DMS 273 treated with DMSO at 0.1 percent for 48 hours (cell line): Measurements from ENCODE around the gene PNMA8C.
"Not testable (repeated sequence)": the region's sequence is repeated elsewhere in the genome, so short reads cannot be mapped to it uniquely, and the experiment has no call there.

Experiments
- DNase-seq: peaks from one replicate; lab custom pipeline; 2025; lab: John Stamatoyannopoulos, UW

PNMA8C gene

DNA sequence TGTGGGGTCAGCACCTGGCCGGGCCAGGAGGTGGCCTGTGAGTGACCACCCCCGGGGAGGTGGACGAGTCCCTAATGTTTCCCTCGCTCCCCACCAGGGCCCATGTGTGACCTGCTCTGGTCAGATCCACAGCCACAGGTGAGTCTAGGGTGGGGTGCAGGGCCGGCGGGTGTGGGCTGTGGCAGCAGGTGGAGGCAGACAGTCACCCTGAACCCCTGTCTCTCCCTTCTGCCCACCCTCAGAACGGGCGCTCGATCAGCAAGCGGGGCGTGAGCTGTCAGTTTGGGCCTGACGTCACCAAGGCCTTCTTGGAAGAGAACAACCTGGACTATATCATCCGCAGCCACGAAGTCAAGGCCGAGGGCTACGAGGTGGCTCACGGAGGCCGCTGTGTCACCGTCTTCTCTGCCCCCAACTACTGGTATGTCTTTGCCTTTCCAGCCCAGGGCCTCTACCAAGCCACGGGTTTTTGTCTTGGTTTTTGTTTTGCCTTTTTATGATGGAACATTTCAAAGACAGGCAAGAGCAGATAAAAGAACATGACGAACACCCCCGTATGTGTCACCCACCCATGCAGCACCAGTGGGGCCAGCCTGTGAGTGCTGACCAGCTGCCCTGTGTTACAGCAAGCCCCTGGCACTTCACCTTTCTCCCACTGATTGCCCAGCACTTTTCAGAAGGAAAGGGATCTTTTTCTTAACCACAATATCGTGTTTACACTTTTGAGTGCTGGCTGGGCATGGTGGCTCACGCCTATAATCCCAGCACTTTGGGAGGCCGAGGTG is 40.2 kb downstream of the PNMA8C start:
- no peak for DNase-seq

DNA sequence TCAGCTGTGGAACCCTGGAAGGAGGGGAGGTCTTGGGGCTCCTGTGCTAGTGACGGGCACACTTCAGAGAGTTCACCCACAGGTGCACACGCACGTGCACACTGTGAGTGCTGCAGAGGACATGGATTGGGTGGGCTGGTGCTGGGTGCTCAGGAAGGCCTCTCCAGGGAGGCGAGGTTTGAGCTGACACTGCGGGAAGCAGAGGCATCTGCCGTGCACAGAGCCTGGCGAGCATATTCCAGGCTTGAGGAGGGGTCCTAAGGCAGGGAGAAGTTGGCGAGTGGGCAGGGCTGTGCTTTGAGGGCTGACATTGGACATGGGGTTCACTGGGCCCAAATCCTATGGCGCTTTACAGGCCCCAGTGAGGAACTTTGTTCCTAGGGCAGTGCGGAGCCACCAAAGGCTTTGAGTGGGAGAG is 41.0 kb downstream of the PNMA8C start:
- no peak for DNase-seq

DNA sequence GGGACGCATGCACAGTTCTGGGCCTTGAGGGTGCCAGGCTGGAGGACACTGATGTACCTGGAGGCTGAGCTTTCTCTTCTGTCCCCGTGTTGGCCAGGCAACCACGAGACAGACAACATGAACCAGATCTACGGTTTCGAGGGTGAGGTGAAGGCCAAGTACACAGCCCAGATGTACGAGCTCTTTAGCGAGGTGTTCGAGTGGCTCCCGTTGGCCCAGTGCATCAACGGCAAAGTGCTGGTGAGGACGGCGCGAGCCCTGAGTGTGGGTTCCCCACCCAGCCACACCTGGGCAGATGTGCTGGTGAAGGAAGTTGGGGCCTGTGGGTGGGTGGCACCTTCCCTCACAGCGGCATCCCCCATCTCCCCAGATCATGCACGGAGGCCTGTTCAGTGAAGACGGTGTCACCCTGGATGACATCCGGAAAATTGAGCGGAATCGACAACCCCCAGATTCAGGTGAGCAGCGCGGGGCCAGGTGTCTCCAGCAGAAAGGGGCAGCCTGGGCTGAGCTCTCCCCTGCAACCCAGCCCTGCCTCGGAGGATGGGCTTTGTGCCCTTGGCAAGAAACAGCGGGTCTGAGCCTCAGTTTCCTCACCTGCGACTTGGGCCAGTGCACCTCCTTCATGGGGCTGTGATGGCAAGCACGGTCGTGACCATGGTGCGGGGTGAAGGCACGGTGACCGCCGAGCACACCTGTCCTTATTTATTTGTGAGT is 41.6 kb downstream of the PNMA8C start:
- no peak for DNase-seq

DNA sequence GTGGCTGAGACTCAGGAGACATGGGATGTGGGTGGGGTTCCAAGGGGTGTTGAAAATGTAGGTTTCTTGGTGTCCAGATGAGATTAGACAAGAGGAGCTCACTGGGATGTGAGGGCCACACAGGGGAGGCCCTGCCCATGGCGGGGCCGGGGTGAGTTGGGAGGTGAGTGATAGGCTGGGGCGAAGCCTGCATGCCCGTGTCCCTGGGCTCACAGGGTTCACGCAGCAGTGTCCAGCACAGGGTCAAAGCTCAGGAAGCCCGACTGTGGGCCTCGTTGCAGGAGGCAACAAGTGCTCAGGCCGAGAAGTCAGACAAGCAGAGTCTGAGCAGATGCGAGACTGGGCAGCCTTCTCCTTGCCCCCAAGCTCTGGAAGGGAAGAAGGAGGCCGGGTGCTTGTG is 42.6 kb downstream of the PNMA8C start:
- DNase-seq: no peak

DNA sequence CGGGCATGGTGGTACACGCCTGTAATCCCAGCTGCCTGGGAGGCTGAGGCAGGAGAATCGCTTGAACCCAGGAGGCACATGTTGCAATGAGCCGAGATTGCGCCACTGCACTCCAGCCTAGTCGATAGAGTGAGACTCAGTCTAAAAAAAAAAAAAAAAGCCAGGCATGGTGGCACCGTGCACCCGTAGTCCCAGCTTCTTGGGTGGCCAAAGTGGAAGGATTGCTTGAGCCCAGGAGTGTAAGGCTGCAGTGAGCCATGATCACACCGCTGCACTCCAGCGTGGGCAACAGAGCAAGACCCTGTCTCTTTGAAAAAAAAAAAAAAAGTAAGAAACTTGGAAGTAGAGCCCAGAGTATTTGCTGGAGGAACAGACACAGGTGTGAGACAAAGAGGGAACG is 43.1 kb downstream of the PNMA8C start:
- no peak for DNase-seq

DNA sequence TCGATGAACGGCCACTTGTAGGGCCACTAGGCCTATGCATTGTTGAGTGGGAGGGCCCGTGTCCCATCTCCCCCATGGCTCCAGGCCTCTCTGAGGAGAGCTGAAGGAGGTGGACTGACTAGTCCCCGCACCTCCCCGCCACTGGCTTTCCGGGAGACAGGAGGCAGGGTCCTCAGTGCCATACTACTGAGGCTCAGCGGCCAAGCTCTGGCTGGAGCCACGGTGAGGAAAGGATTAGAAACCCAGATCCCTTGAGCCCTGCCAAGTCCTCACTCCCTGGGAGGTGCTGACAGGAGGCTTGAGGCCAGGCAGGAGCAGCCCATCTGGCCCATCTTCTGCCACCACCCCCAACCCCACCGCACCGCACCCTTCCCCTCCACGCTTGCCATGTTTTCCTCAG is 44.3 kb downstream of the PNMA8C start:
- peak; percentile 68 for DNase-seq

DNA sequence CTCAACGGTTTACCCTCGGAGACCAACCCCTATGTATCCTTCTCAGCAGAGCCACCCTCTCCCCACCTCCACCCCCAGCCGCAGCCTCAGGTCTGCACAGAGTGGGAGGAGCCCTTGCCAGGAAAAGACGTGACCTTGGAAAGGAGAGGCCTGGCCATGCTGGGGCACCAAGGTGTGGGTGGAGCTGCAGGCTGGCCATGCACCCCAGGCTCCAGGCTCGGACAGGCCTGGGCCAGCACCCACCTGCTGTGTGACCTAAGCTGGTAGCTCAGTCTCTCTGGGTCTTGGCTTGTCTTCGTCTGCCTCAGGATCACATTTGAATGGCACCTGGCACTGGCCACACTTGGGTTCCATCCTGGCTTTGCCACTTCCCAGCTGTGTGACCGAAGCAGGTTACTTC is 44.9 kb downstream of the PNMA8C start:
- DNase-seq: no peak

DNA sequence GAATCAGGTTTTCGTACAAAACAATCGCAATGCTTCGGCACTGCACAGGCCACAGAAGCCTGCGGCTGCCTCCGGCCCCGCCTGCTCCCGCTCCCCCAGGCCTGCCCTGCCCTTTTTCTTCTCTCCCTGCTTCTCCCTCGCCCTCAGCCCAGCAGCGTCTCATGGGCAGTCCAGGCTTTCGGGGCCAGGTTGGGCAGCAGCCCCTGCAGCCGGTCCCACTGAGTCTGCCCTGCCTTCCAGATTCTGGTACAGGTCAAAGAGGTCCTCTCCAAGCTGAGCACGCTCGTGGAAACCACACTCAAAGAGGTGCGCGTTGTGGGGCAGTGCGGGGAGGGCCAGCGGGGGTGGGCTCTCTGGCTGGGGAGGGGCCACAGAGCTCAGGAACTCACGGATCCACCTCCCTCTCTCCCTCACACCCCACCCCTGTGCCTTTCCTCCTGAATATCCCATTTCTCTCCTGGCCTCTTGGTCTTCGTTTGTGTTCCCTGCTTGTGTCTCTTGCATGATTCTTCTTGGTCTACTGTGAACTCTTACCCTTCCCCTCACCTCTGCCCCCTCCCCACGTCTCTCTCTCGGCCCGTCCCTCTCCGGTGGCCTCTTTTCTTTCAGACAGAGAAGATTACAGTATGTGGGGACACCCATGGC is 45.4 kb downstream of the PNMA8C start:
- DNase-seq: no peak

DNA sequence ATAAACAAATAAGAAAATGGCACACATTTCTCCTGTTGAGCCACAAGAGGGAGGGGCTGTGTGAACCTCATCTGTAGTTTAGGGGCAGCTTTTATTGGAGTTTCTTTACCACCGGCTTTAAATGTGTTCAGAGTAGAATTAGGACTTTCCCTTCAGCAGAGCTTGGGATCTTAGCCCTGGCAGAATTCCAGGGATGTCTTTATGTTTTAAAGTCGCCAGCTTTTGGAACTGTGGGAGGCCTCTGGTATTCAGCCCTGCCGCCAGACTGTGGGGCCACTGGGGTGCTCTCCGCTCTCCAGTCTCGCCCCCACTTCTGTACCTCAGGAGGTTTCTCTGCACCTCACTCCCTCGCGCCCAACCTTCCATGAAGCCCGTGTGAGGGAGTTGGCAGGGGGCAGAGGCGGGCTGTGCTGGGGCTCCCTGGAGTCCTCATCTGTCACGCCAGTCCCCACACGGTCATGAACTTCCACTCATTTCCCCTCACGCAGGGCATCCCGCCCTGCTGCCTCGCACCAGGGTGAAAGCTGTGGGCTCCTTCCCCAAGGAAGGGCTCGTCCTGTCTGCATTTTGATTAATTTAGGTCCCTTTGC is 46.9 kb downstream of the PNMA8C start:
- no peak for DNase-seq

DNA sequence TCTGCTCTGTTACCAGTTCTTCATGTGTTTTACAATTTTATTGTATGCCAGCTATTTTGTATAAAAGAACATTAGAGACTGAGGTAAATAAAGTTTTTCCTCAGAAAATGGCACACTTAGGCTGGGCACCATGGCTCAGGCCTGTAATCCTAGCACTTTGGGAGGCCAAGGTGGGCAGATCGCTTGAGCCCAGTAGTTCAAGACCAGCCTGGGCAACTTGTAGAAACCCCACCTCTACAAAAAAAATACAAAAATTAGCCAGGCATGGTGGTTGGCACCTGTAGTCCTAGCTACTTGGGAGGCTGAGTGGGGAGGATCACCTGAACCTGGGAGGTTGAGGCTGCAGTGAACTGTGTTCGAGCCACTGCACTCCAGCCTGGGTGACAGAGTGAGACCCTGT is 47.4 kb downstream of the PNMA8C start:
- DNase-seq: no peak

DNA sequence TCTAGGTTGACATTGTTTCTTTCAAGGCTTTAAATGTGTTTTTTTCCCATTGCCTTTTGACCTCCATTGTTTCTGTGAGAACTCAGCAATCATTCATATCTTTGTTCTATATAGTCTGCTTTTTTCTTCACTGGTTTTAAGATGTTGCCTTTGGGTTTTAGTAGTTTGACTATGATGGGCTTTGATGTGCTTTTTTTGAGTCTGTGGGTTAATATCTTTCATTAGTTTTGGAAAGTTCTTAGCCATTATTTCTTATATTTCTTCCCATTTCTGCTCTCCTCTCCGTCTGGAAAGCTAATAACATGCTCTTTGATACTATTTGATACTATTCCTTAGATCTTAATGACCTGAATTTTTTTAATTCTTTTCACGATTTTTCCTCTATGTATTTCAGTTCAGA is 48.0 kb downstream of the PNMA8C start:
- no peak for DNase-seq

DNA sequence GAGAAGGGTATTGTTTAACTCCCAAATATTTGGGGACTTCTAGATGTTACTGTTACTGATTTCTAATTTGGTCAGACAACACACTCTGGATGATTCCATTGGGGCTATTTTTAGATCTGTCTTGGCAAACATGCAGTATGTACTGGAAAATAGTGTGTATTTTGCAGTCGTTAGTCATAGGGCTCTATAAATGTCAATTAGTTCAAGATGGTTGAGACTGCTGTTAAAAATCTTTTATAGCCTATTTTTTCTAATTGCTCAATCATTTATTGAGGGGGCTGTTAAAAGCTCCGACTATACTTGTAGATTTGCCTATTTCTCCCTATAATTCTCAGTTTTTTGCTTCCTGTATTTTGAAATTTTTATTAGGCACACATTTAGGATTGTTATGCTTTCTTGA is 50.5 kb downstream of the PNMA8C start:
- DNase-seq: no peak

DNA sequence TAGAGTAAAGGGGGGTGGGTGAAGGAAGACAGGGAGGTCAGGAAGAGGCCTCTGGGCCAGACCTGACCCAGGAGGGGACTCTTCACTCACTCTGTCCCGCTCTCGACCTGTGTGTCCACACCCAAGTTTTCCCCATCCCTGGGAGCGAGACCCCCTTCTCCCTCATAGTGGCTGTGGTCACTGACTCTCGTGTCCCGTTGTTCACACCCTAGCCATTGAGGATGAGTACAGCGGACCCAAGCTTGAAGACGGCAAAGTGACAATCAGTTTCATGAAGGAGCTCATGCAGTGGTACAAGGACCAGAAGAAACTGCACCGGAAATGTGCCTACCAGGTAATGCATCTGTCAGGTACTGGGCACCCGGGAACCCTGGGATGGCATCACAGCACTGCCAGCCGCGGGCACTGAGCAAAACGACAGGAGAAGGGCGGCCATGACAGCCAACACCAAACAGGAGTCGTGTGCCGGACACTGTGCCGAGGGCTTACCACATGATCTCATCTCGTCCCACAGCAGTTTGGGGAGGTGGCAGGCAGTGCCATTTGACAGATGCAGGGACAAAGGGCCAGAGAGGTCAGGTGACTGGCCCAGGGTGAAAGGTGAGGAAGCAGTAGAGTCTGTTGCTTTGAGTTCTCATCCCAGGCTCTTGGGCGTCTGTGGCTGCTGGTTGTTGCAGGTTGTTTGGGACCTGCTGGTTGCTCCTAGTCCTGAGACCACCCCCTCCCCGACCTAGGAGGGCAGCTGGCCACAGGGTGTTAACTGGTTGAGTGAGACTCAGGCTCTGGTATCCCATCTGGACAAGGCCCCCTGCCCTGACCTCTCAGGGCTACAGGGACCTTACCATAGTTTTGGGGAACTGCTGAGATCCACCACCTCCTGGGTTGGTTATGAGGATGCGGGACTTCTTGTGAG is 52.2 kb downstream of the PNMA8C start:
- no peak for DNase-seq

DNA sequence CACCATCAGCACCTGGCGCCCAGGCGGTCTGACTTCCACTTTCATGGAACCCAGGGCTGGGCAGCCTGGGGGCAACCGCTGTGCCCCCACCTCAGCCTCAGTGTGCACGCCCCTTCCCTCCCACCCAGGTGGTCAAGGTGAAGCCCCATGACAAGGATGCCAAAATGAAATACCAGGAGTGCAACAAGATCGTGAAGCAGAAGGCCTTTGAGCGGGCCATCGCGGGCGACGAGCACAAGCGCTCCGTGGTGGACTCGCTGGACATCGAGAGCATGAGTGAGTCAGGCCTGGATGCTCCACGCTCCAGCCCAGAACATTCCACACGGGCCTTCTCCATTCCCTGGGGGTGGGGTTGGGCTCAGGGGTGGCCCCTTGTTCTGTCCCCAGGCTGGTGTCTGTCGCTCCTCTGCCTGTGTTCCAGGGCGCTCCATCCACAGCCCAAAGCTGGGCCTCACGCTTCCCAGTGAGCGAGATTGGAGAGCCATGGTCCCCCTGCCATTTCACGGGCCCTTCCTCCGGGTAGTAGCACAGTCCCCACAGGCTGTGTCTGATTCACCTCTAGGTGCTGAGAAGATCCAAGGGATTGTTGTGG is 53.2 kb downstream of the PNMA8C start:
- not testable (repeated sequence) for DNase-seq
